RWPE1 (cell line): ENCODE measurements around the gene KLF7.

Source experiments
- CTCF ChIA-PET: fragments of 350-600 bp; sonication (Branson Sonifier 250); formaldehyde crosslinking; extraction: SDS; loops from one replicate; lab custom pipeline; 2021; lab: Yijun Ruan, JAX
- POLR2A ChIA-PET: fragments of 400-600 bp; formaldehyde crosslinking; extraction: SDS; loops from one replicate; lab custom pipeline; 2020; ENCODE audit warnings: antibody characterized with exemption; ENCODE audit not compliant: low non-redundant PET; lab: Yijun Ruan, JAX
- DNase-seq: peaks from one replicate; pipeline ENCODE4 v3.0.0; 2012; ENCODE audit warnings: low spot score
- H3K27ac ChIP-seq: fragments of 450-650 bp; 2 replicates; pipeline ENCODE4 v1.5.1; 2017
- TF ChIP-seq, protein P1 (sequence below): fragments of 450-650 bp; conservative IDR thresholded peaks from 2 replicates; pipeline ENCODE4 v1.5.1; 2017; ENCODE audit warnings: low read depth, mild to moderate bottlenecking

Gene KLF7

DNA sequence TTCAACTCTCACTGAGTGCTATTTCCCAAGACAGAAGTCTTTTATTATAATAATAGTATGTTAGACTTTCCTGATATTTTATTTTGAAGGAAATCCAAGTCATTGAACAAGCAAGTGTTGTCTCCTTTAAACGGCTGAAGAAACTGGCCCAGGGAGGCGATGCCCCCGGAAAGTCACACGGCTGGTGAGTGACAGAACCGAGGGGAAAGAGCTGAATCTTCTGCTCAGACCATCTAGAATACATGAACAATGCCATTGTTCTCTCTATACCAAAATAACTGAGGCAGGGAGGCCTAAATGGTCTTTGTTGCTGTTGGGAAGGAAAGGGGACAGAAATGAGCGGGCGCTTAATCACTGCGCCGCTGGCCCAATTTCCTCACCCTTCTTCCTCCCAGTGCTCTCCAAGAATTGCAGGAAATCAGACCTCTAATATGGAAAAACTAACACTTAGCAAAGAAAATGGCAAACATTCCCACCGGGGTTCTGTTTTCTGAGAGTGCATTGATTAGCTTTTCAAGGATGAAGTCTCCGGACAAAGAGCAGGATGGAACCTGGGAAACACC is 101.5 kb downstream of the KLF7 start:
- no peak for DNase-seq
- TF ChIP-seq, protein P1, sequence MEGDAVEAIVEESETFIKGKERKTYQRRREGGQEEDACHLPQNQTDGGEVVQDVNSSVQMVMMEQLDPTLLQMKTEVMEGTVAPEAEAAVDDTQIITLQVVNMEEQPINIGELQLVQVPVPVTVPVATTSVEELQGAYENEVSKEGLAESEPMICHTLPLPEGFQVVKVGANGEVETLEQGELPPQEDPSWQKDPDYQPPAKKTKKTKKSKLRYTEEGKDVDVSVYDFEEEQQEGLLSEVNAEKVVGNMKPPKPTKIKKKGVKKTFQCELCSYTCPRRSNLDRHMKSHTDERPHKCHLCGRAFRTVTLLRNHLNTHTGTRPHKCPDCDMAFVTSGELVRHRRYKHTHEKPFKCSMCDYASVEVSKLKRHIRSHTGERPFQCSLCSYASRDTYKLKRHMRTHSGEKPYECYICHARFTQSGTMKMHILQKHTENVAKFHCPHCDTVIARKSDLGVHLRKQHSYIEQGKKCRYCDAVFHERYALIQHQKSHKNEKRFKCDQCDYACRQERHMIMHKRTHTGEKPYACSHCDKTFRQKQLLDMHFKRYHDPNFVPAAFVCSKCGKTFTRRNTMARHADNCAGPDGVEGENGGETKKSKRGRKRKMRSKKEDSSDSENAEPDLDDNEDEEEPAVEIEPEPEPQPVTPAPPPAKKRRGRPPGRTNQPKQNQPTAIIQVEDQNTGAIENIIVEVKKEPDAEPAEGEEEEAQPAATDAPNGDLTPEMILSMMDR, result no peak
- CTCF ChIA-PET, result no interaction called here
- no peak overlapping the region for H3K27ac ChIP-seq
- POLR2A ChIA-PET, result no interaction called here

DNA sequence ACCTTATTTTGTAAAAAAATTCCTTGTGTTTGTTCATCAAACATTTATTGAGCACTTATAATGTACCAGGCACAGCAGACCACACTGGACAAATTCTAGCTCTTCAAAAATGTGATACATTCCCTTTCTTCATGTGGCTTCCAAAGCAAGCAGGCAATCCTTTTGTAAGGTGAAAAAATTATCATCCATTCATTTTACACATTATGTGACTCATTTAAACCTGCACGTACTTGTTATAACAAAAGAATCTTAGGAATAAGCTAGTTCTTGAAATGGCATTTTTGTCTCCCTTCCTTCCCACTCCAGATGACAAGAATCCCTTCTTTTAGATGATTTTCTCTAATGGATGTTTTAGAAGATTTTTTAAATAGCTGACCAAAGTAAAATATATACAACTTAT is 104.6 kb downstream of the KLF7 start:
- TF ChIP-seq, protein P1, result no peak
- peak overlapping the region; percentile 69; the same call in 1 of the 2 replicates for H3K27ac ChIP-seq
- CTCF ChIA-PET, result interaction anchor here (0.7 kb wide), 1 partner anchor 61 kb away, joined by 3 read pairs; no protein-coding TSS in a partner anchor
- peak; percentile 68 for DNase-seq
- POLR2A ChIA-PET, result no interaction called here

DNA sequence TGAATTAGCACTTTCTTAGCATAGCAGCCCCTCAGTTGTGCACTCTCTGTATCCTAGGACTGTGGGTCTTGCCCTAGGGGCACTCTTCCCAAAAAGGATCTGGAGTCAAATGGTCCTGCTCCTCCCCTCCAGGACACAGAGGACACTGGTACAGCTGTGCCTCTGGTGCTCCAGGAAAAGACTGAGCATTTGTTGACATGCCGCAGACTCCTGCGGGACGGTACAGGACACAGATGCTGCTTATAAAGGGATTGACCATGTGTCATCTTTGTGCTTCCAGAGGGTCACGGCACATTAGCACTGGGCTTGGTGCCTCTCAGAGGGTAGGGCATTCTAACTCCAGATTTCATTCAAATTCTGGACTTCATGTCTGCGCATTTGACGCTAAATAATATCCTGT is 110.5 kb downstream of the KLF7 start:
- TF ChIP-seq, protein P1, result no peak
- DNase-seq, result no peak
- POLR2A ChIA-PET, result no interaction called here
- CTCF ChIA-PET, result interaction anchor here (0.6 kb wide), 1 partner anchor 429 kb away, joined by 5 read pairs; no protein-coding TSS in a partner anchor
- no peak overlapping the region for H3K27ac ChIP-seq

DNA sequence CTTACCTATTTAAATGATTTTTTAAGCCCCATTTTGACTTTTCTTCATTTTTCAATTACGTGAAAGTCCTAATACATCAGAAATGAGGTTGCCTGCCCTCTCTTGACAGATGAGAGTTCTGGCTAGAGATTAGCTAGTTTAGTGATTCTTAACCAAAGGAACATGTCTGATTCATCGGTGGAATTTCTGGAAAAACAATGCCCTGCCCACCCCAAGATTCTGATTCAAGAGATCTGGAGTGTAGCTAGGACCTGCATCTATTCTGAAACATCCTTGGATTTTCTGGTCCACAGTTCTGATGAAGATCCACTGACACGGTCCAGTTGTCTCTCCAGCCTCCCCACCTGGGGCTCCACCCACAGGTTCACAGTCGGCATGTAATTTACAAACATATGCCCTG is 111.2 kb downstream of the KLF7 start:
- no peak overlapping the region for H3K27ac ChIP-seq
- TF ChIP-seq, protein P1, result no peak
- DNase-seq, result no peak
- CTCF ChIA-PET, result no interaction called here
- POLR2A ChIA-PET, result no interaction called here

DNA sequence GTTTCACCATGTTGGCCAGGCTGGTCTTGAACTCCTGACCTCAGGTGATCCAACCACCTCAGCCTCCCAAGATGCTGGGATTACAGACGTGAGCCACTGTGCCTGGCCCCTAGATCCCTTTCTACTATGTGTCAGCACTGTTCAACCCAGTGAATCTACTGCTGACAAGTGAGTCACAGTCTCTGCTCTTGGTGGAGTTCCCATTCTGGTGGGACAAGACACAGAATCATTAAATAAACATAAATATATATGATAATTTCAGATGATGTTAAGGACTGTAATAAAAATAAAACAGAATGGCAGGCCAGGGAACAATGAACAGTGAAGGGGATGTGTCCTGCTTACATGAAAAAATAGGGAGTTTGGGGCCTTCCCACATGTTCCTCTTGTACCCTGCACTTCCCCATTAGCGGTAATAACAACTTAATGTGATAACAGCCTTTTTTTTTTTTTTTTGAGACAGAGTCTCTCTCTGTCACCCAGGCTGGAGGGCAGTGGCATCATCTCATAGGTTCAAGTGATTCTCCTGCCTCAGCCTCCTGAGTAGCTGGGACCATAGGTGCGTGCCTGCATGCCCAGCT is 114.3 kb downstream of the KLF7 start:
- CTCF ChIA-PET, result no interaction called here
- TF ChIP-seq, protein P1, result no peak
- POLR2A ChIA-PET, result no interaction called here
- DNase-seq, result no peak
- no peak overlapping the region for H3K27ac ChIP-seq

DNA sequence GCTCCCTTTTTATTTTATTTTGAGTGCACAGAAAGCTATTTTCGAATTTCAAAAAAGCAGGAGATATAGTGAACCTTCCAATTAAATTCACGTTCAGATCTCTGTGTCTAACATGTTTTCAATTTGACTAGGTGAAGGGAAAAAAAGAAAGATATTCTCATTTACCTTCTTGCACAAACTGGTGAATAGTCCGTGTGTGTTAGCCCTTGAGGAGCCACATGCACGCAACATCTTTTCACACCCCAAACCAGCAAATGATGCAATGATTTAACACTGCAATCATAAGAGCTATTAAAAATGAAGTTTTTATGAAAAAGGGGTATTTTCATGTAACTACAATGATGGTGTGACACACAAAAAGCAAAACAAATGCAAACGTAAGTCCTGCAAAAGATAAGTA is 116.6 kb downstream of the KLF7 start:
- DNase-seq, result no peak
- H3K27ac ChIP-seq, result no peak overlapping the region
- ChIA-PET POLR2A (no interaction called here), CTCF (no interaction called here)
- TF ChIP-seq, protein P1, result no peak
